PFSK-1 (cell line): ENCODE data around the gene GPR87.

Experiments
- POLR2AphosphoS5 ChIP-seq: IDR thresholded peaks from 2 replicates; pipeline ENCODE4 v1.6.1; 2012; ENCODE audit warnings: low read depth, mild to moderate bottlenecking, control low read depth, low read length, moderate library complexity
- REST ChIP-seq, 2 experiments: IDR thresholded peaks; 2 replicates each; pipeline versions ENCODE4 v1.6.1 to v1.8.0; 2011 to 2012; ENCODE audit warnings: low read depth in 2 of 2, low read length in 2 of 2, control low read depth in 1 of 2, inconsistent platforms in 1 of 2, mild to moderate bottlenecking in 1 of 2, moderate library complexity in 1 of 2; ENCODE audit not compliant: insufficient read depth in 1 of 2
- SIN3A ChIP-seq: IDR thresholded peaks from 2 replicates; pipeline ENCODE4 v1.6.1; 2012; ENCODE audit warnings: mild to moderate bottlenecking, low read length, moderate library complexity, borderline replicate concordance; ENCODE audit not compliant: insufficient read depth
- TAF1 ChIP-seq: IDR thresholded peaks from 2 replicates; pipeline ENCODE4 v1.6.1; 2012; ENCODE audit warnings: low read length, control low read depth, borderline replicate concordance; ENCODE audit not compliant: insufficient read depth

DNA sequence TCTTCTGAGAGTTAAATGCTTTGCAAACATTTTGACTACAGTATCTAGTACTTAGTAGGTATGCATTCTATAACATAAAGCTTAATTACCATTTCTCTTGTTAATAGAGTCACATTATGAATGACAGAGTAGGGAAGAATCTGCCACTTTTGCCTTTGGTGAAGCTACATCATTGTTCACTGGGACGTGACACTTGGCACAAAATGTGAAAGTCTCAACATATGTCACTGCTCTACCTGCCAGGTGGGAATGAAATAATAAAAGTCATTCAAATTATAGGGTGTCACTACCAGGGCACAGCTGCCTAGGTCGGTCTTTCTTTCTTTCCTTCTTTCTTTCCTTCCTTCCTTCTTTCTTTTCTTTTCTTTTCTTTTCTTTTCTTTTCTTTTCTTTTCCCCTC is 17.6 kb downstream of the GPR87 start:
- TF ChIP-seq TAF1 (no peak), POLR2AphosphoS5 (no peak), SIN3A (no peak), REST (IDR thresholded peaks at IDR 0.05; ENCODE audit: insufficient read depth in 1 of 2, low read depth in 2 of 2, low read length in 2 of 2) (no peak)
